H9 (cell line): ENCODE data around the gene OSBPL2. TPM values are rescaled to one million over a fixed set of nuclear protein-coding genes. Genes with fewer than 3 reads are reported as not detected.

Experiments used
- DNase-seq: peaks from one replicate; pipeline ENCODE4 v3.0.0-alpha.2; 2017
- H2AFZ ChIP-seq: one replicate; pipeline ENCODE4 v1.6.1; 2013; ENCODE audit warnings: mild to moderate bottlenecking, low read length, control low read depth, moderate library complexity
- H2AK5ac ChIP-seq: 2 replicates; pipeline ENCODE4 v1.6.1; 2013; ENCODE audit warnings: low read length, control low read depth, mixed read lengths; ENCODE audit not compliant: insufficient read length
- H2BK120ac ChIP-seq: one replicate; pipeline ENCODE4 v1.6.1; 2013; ENCODE audit warnings: low read depth, mild to moderate bottlenecking, low read length, control low read depth, inconsistent platforms; ENCODE audit not compliant: poor library complexity, severe bottlenecking
- H2BK12ac ChIP-seq: 2 replicates; pipeline ENCODE4 v1.6.1; 2013; ENCODE audit warnings: low read length, control low read depth, mixed read lengths, low read depth; ENCODE audit not compliant: insufficient read length
- H2BK15ac ChIP-seq: 2 replicates; pipeline ENCODE4 v1.6.1; 2013; ENCODE audit warnings: low read depth, low read length, control low read depth
- H2BK20ac ChIP-seq: one replicate; pipeline ENCODE4 v1.6.1; 2013; ENCODE audit warnings: low read depth, mild to moderate bottlenecking, low read length, control low read depth, inconsistent platforms; ENCODE audit not compliant: poor library complexity, severe bottlenecking
- H2BK5ac ChIP-seq: 2 replicates; pipeline ENCODE4 v1.6.1; 2013; ENCODE audit warnings: low read length, control low read depth, mixed read lengths; ENCODE audit not compliant: insufficient read length
- H3K14ac ChIP-seq: 2 replicates; pipeline ENCODE4 v1.6.1; 2013; ENCODE audit warnings: low read length, control low read depth; ENCODE audit not compliant: insufficient read depth
- H3K18ac ChIP-seq: 2 replicates; pipeline ENCODE4 v1.6.1; 2013; ENCODE audit warnings: low read depth, mild to moderate bottlenecking, mixed read lengths, low read length, control low read depth; ENCODE audit not compliant: insufficient read length
- H3K23ac ChIP-seq: 2 replicates; pipeline ENCODE4 v1.6.1; 2013; ENCODE audit warnings: low read length, control low read depth, mixed read lengths, low read depth; ENCODE audit not compliant: insufficient read length
- H3K23me2 ChIP-seq: 2 replicates; pipeline ENCODE4 v1.6.1; 2013; ENCODE audit warnings: low read depth, mild to moderate bottlenecking, mixed read lengths, low read length, control low read depth; ENCODE audit not compliant: insufficient read length, poor library complexity, severe bottlenecking
- H3K27ac ChIP-seq: 2 replicates; pipeline ENCODE4 v1.5.1; 2013; ENCODE audit warnings: low read length, control low read depth, mixed read lengths, low read depth; ENCODE audit not compliant: insufficient read length
- H3K27me3 ChIP-seq: 2 replicates; pipeline ENCODE4 v1.6.1; 2013; ENCODE audit warnings: low read length, control low read depth, inconsistent platforms; ENCODE audit not compliant: insufficient read depth
- H3K4ac ChIP-seq: 2 replicates; pipeline ENCODE4 v1.6.1; 2013; ENCODE audit warnings: low read depth, mild to moderate bottlenecking, control low read depth, inconsistent platforms, low read length, moderate library complexity
- H3K4me1 ChIP-seq: 2 replicates; pipeline ENCODE4 v1.6.1; 2013; ENCODE audit warnings: low read length, control low read depth, inconsistent platforms; ENCODE audit not compliant: insufficient read depth
- H3K4me2 ChIP-seq: 2 replicates; pipeline ENCODE4 v1.6.1; 2013; ENCODE audit warnings: low read length, control low read depth, mixed read lengths; ENCODE audit not compliant: insufficient read length, insufficient read depth
- H3K56ac ChIP-seq: 2 replicates; pipeline ENCODE4 v1.6.1; 2013; ENCODE audit warnings: low read depth, mild to moderate bottlenecking, mixed read lengths, low read length, control low read depth; ENCODE audit not compliant: insufficient read length
- H3K79me1 ChIP-seq: 2 replicates; pipeline ENCODE4 v1.6.1; 2013; ENCODE audit warnings: low read depth, mild to moderate bottlenecking, moderate library complexity, low read length, control low read depth, inconsistent platforms; ENCODE audit not compliant: insufficient read depth, poor library complexity, severe bottlenecking
- H3K79me2 ChIP-seq: 2 replicates; pipeline ENCODE4 v1.6.1; 2013; ENCODE audit warnings: low read length, control low read depth, inconsistent platforms; ENCODE audit not compliant: insufficient read depth
- H3K9ac ChIP-seq: 2 replicates; pipeline ENCODE4 v1.6.1; 2013; ENCODE audit warnings: low read length, control low read depth, mixed read lengths; ENCODE audit not compliant: insufficient read length; ENCODE audit errors: extremely low read depth
- H3K9me3 ChIP-seq: one replicate; pipeline ENCODE4 v1.6.1; 2013; ENCODE audit warnings: low read depth, low read length, inconsistent platforms; ENCODE audit not compliant: control insufficient read depth
- H3T11ph ChIP-seq: one replicate; pipeline ENCODE4 v1.6.1; 2013; ENCODE audit warnings: mild to moderate bottlenecking, low read length, control low read depth, inconsistent platforms
- H4K20me1 ChIP-seq: one replicate; pipeline ENCODE4 v1.6.1; 2013; ENCODE audit not compliant: control insufficient read depth, insufficient read length, insufficient read depth
- H4K5ac ChIP-seq: 2 replicates; pipeline ENCODE4 v1.6.1; 2013; ENCODE audit warnings: low read depth, mild to moderate bottlenecking, mixed read lengths, low read length, control low read depth; ENCODE audit not compliant: insufficient read length
- H4K8ac ChIP-seq: replicated peaks from 2 replicates; pipeline ENCODE4 v1.6.1; 2013; ENCODE audit warnings: low read length, control low read depth, mixed read lengths, low read depth; ENCODE audit not compliant: insufficient read length
- H4K91ac ChIP-seq: 2 replicates; pipeline ENCODE4 v1.6.1; 2013; ENCODE audit warnings: low read depth, mild to moderate bottlenecking, moderate library complexity, mixed read lengths, low read length, control low read depth; ENCODE audit not compliant: insufficient read length
- H3K27ac Mint-ChIP-seq, 3 experiments: 2 replicates in 2 of 3; 3 replicates in 1 of 3; pipeline ENCODE4 v1.8.0; 2020 to 2021; ENCODE audit warnings: mixed read lengths in 3 of 3, mild to moderate bottlenecking in 1 of 3, moderate library complexity in 1 of 3
- H3K27me3 Mint-ChIP-seq: 2 replicates; pipeline ENCODE4 v1.8.0; 2021; ENCODE audit warnings: low read depth, mild to moderate bottlenecking, moderate library complexity, mixed read lengths
- H3K36me3 Mint-ChIP-seq, 3 experiments: 2 replicates in 2 of 3; 3 replicates in 1 of 3; pipeline ENCODE4 v1.8.0; 2020 to 2021; ENCODE audit warnings: low read depth in 3 of 3, mixed read lengths in 3 of 3; ENCODE audit not compliant: insufficient read depth in 1 of 3
- H3K4me1 Mint-ChIP-seq, 2 experiments: 2 replicates each; pipeline ENCODE4 v1.8.0; 2020; ENCODE audit warnings: mixed read lengths in 2 of 2
- H3K4me3 Mint-ChIP-seq, 2 experiments: 2 replicates in 1 of 2; 3 replicates in 1 of 2; pipeline ENCODE4 v1.8.0; 2020 to 2021; ENCODE audit warnings: mild to moderate bottlenecking in 2 of 2, mixed read lengths in 2 of 2, moderate library complexity in 1 of 2
- H3K9me3 Mint-ChIP-seq, 2 experiments: 2 replicates in 1 of 2; 3 replicates in 1 of 2; pipeline ENCODE4 v1.8.0; 2020; ENCODE audit warnings: mild to moderate bottlenecking in 2 of 2, mixed read lengths in 2 of 2, moderate library complexity in 1 of 2
- CTCF ChIP-seq: fragments of 200-600 bp; sonication (generic); conservative IDR thresholded peaks from 3 replicates; pipeline ENCODE4 v1.8.0; 2021; ENCODE audit warnings: antibody characterized with exemption, mild to moderate bottlenecking
- WGBS: extraction: QIAGEN DNeasy Blood & Tissue Kit; methylation state at CpG from one replicate; pipeline ENCODE4 v1.1.7; 2013; ENCODE audit warnings: missing lambda C conversion rate, low lambda C conversion rate, mixed read lengths; ENCODE audit not compliant: insufficient read length; ENCODE audit errors: extremely low coverage; 5-methylcytosine and 5-hydroxymethylcytosine counted together
- total RNA-seq: library from RNA; stranded (reverse); gene quantifications from 2 replicates; pipeline ENCODE4 v1.2.1, GENCODE V29; 2021

OSBPL2 gene
- total RNA-seq, 1 experiment from 2014 or later = 47.3 TPM

DNA sequence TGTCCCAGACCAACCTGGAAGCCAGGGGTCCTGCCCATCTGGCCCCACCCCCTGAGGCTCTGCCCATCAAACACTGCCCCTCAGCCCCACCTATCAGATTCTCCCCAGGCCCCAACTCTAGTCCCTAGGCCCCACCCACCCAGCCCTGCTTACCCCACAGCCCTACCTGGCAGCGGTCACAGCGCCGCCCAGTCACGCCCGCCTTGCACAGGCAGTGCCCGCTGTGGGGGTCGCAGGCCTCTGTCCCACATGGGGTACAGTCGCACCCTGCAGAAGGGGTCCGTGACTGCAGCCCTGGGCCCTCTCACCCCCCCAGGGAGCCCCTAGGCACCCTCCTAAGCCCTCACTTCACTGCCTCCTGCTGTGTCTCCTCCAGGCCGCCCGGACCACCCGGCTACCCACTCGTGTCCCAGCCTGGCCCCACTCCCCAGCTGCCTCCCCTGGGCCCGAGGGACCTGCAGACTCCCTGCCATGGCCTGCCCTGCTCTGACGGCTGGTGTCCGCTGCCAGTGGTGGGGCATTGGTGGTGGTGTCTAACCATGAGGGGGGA lies 84.2 kb downstream of the OSBPL2 start:
- Histone ChIP-seq H3K27ac (no peak overlapping the region), H2AFZ (no peak overlapping the region), H2BK120ac (no peak overlapping the region), H3K4me2 (no peak overlapping the region), H3K14ac (no peak overlapping the region), H4K5ac (no peak overlapping the region), H3K23ac (no peak overlapping the region), H2BK20ac (no peak overlapping the region), H4K8ac (no peak overlapping the region), H2AK5ac (no peak overlapping the region), H3K9me3 (no peaks in the 10 kb centered on the region), H2BK12ac (no peak overlapping the region), H3K9ac (no peak overlapping the region), H4K91ac (no peak overlapping the region), H3K79me2 (no peaks in the 10 kb centered on the region), H3K79me1 (no peaks in the 10 kb centered on the region), H4K20me1 (no peaks in the 10 kb centered on the region), H3K23me2 (no peaks in the 10 kb centered on the region), H3K56ac (no peak overlapping the region), H2BK5ac (no peak overlapping the region), H3K4me1 (no peaks in the 10 kb centered on the region), H3T11ph (no peak overlapping the region), H3K18ac (no peak overlapping the region), H3K27me3 (no peaks in the 10 kb centered on the region), H2BK15ac (no peak overlapping the region), H3K4ac (no peak overlapping the region)
- no peak for TF ChIP-seq CTCF
- Mint-ChIP-seq H3K27me3 (no peaks in the 10 kb centered on the region; the same call in none of the 2 replicates), H3K4me3 (no peak overlapping the region), H3K9me3 (peaks cover 3 to 19% of the 10 kb centered on the region in 2 experiments; a peak in 4 of 5 replicates), H3K4me1 (peaks cover 2 to 3% of the 10 kb centered on the region in 2 experiments; a peak in 2 of 4 replicates), H3K27ac (no peak overlapping the region), H3K36me3 (peaks cover 41 to 81% (median 68%) of the 10 kb centered on the region in 3 experiments; a peak in 6 of 7 replicates)
- no peak for DNase-seq
- no CpG with 5 or more reads among the region's 16 CpGs for WGBS
